HEK293 (cell line): ENCODE results near the gene VEZF1.

Source experiments
- CTCF ChIA-PET: fragments of 350-600 bp; formaldehyde crosslinking; extraction: SDS; loops from one replicate; lab custom pipeline; 2021; ENCODE audit warnings: antibody characterized with exemption; lab: Yijun Ruan, JAX
- POLR2A ChIA-PET: fragments of 300-600 bp; formaldehyde crosslinking; extraction: SDS; loops from one replicate; lab custom pipeline; 2020; ENCODE audit warnings: antibody characterized with exemption, inconsistent platforms; lab: Yijun Ruan, JAX
- H3K27ac ChIP-seq: fragments of 200-500 bp; sonication (Bioruptor generic); 2 replicates; pipeline ENCODE4 v1.5.1; 2014; ENCODE audit warnings: low read depth, low read length, control low read depth, inconsistent platforms; ENCODE audit errors: extremely low read depth
- H3K36me3 ChIP-seq, 2 experiments: fragments of 200-500 bp in 1 of 2; sonication (Bioruptor generic) in 1 of 2; 1 replicate in 1 of 2; 2 replicates in 1 of 2; pipeline ENCODE4 v1.5.1; 2014 to 2017; ENCODE audit warnings: inconsistent platforms in 2 of 2, low read length in 2 of 2; ENCODE audit not compliant: control insufficient read depth in 2 of 2, insufficient read depth in 1 of 2
- H3K4me1 ChIP-seq: fragments of 200-500 bp; sonication (Bioruptor generic); 2 replicates; pipeline ENCODE4 v1.5.1; 2014; ENCODE audit warnings: mild to moderate bottlenecking, low read length, inconsistent platforms; ENCODE audit not compliant: control insufficient read depth, insufficient read depth
- H3K4me3 ChIP-seq: 2 replicates; pipeline ENCODE4 v1.5.1; 2011; ENCODE audit warnings: low read depth, mild to moderate bottlenecking, control low read depth, low read length, moderate library complexity
- H3K9me3 ChIP-seq: fragments of 200-500 bp; sonication (Bioruptor generic); 2 replicates; pipeline ENCODE4 v1.5.1; 2014; ENCODE audit warnings: low read depth, low read length, inconsistent platforms; ENCODE audit not compliant: control insufficient read depth, insufficient read depth
- GLI4 ChIP-seq: fragments of 450-650 bp; formaldehyde crosslinking; IDR thresholded peaks from 2 replicates; pipeline ENCODE4 v1.5.1; 2016; ENCODE audit warnings: missing biosample characterization, missing genetic modification characterization
- GLIS1 ChIP-seq: fragments of 450-650 bp; formaldehyde crosslinking; IDR thresholded peaks from 2 replicates; pipeline ENCODE4 v1.5.1; 2016; ENCODE audit warnings: missing biosample characterization, missing genetic modification characterization
- KLF10 ChIP-seq: fragments of 450-650 bp; IDR thresholded peaks from 2 replicates; pipeline ENCODE4 v1.5.1; 2018; ENCODE audit warnings: missing biosample characterization, mild to moderate bottlenecking, missing genetic modification characterization
- OSR2 ChIP-seq: fragments of 450-650 bp; formaldehyde crosslinking; IDR thresholded peaks from 2 replicates; pipeline ENCODE4 v1.5.1; 2016; ENCODE audit warnings: missing biosample characterization, missing genetic modification characterization
- PRDM10 ChIP-seq: fragments of 450-650 bp; formaldehyde crosslinking; IDR thresholded peaks from 2 replicates; pipeline ENCODE4 v1.5.1; 2016; ENCODE audit warnings: missing biosample characterization, missing genetic modification characterization
- PRDM6 ChIP-seq: fragments of 450-650 bp; formaldehyde crosslinking; IDR thresholded peaks from 2 replicates; pipeline ENCODE4 v1.5.1; 2017; ENCODE audit warnings: missing biosample characterization, missing genetic modification characterization
- SCRT1 ChIP-seq: fragments of 450-650 bp; formaldehyde crosslinking; IDR thresholded peaks from 2 replicates; pipeline ENCODE4 v1.5.1; 2016; ENCODE audit warnings: missing biosample characterization, missing genetic modification characterization, borderline replicate concordance
- SCRT2 ChIP-seq: fragments of 450-650 bp; formaldehyde crosslinking; IDR thresholded peaks from 2 replicates; pipeline ENCODE4 v1.5.1; 2016; ENCODE audit warnings: missing biosample characterization, missing genetic modification characterization
- ZBTB17 ChIP-seq: fragments of 450-650 bp; formaldehyde crosslinking; IDR thresholded peaks from 2 replicates; pipeline ENCODE4 v1.5.1; 2016; ENCODE audit warnings: missing biosample characterization, missing genetic modification characterization
- ZFP69B ChIP-seq: fragments of 450-650 bp; formaldehyde crosslinking; IDR thresholded peaks from 2 replicates; pipeline ENCODE4 v1.5.1; 2016; ENCODE audit warnings: missing biosample characterization, missing genetic modification characterization
- ZNF266 ChIP-seq: fragments of 450-650 bp; formaldehyde crosslinking; IDR thresholded peaks from 2 replicates; pipeline ENCODE4 v1.5.1; 2016; ENCODE audit warnings: missing biosample characterization, missing genetic modification characterization, low read depth
- ZNF423 ChIP-seq: fragments of 450-650 bp; formaldehyde crosslinking; IDR thresholded peaks from 2 replicates; pipeline ENCODE4 v1.5.1; 2016; ENCODE audit warnings: missing biosample characterization, missing genetic modification characterization
- ZNF560 ChIP-seq: fragments of 450-650 bp; formaldehyde crosslinking; IDR thresholded peaks from 2 replicates; pipeline ENCODE4 v1.5.1; 2017; ENCODE audit warnings: missing biosample characterization, missing genetic modification characterization, borderline replicate concordance
- ZNF610 ChIP-seq: fragments of 450-650 bp; formaldehyde crosslinking; IDR thresholded peaks from 2 replicates; pipeline ENCODE4 v1.5.1; 2016; ENCODE audit warnings: missing biosample characterization, missing genetic modification characterization, borderline replicate concordance
- ZNF624 ChIP-seq: fragments of 450-650 bp; formaldehyde crosslinking; IDR thresholded peaks from 2 replicates; pipeline ENCODE4 v1.5.1; 2017; ENCODE audit warnings: missing biosample characterization, missing genetic modification characterization
- ZNF645 ChIP-seq: fragments of 450-650 bp; formaldehyde crosslinking; IDR thresholded peaks from 2 replicates; pipeline ENCODE4; 2016; ENCODE audit warnings: missing biosample characterization, missing genetic modification characterization
- ZNF664 ChIP-seq: fragments of 450-650 bp; formaldehyde crosslinking; IDR thresholded peaks from 2 replicates; pipeline ENCODE4 v1.5.1; 2016; ENCODE audit warnings: missing biosample characterization, missing genetic modification characterization
- ZNF707 ChIP-seq: fragments of 450-650 bp; formaldehyde crosslinking; IDR thresholded peaks from 2 replicates; pipeline ENCODE4 v1.5.1; 2016; ENCODE audit warnings: missing biosample characterization, missing genetic modification characterization
- ZNF830 ChIP-seq: fragments of 450-650 bp; IDR thresholded peaks from 2 replicates; pipeline ENCODE4 v1.5.0; 2018; ENCODE audit warnings: missing biosample characterization, missing genetic modification characterization, low read depth, mild to moderate bottlenecking, moderate library complexity
- TF ChIP-seq, protein P1 (sequence below): fragments of 450-650 bp; formaldehyde crosslinking; IDR thresholded peaks from 2 replicates; pipeline ENCODE4 v1.5.1; 2016; ENCODE audit warnings: missing biosample characterization, missing genetic modification characterization

Gene VEZF1

GRCh38 chr17:57940653-57941329 is 47.3 kb downstream of the VEZF1 start:
- ChIA-PET POLR2A (interaction anchor here (0.6 to 5.0 kb wide), 3 partner anchors 13 to 23 kb away, joined by 3 to 33 read pairs (median 3); partner anchors contain the start of gene CUEDC1), CTCF (interaction anchor here (0.6 to 2.0 kb wide), 5 partner anchors 8 to 684 kb away, joined by 3 to 11 read pairs (median 4); partner anchors contain the start of gene CUEDC1)
- H3K4me1 ChIP-seq, result peaks cover 46% of the 10 kb centered on the region
- no peaks in the 10 kb centered on the region for H3K36me3 ChIP-seq
- peak overlapping the region; percentile 44; the same call in 1 of the 2 replicates for H3K27ac ChIP-seq
- H3K4me3 ChIP-seq, result no peak overlapping the region
- H3K9me3 ChIP-seq, result no peaks in the 10 kb centered on the region
- TF ChIP-seq OSR2 (tag by site-specific recombination) (peak; percentile 26; the same call in 1 of the 2 replicates), PRDM6 (0 out of 2 replicates have a peak, but pooled peaks have one; percentile 21), PRDM10 (0 out of 2 replicates have a peak, but pooled peaks have one; percentile 24), ZNF664 (tag by site-specific recombination) (no peak), GLIS1 (tag by site-specific recombination) (peak; percentile 40), ZNF645 (tag by site-specific recombination) (no peak), SCRT2 (peak; percentile 88)
- TF ChIP-seq, protein P1, sequence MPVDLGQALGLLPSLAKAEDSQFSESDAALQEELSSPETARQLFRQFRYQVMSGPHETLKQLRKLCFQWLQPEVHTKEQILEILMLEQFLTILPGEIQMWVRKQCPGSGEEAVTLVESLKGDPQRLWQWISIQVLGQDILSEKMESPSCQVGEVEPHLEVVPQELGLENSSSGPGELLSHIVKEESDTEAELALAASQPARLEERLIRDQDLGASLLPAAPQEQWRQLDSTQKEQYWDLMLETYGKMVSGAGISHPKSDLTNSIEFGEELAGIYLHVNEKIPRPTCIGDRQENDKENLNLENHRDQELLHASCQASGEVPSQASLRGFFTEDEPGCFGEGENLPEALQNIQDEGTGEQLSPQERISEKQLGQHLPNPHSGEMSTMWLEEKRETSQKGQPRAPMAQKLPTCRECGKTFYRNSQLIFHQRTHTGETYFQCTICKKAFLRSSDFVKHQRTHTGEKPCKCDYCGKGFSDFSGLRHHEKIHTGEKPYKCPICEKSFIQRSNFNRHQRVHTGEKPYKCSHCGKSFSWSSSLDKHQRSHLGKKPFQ, result peak; percentile 87

GRCh38 chr17:57940231-57940630 is 47.8 kb downstream of the VEZF1 start:
- TF ChIP-seq ZFP69B (tag by site-specific recombination) (no peak), ZNF707 (no peak), ZNF266 (tag by site-specific recombination) (no peak), ZBTB17 (tag by site-specific recombination) (peak; percentile 65), KLF10 (no peak), ZNF610 (tag by site-specific recombination) (no peak), ZNF560 (tag by site-specific recombination) (no peak), ZNF624 (no peak), SCRT1 (peak; percentile 47; the same call in 1 of the 2 replicates), ZNF423 (tag by site-specific recombination) (no peak), GLI4 (tag by site-specific recombination) (no peak), SCRT2 (peak; percentile 94), ZNF830 (no peak)
- TF ChIP-seq, all 188 proteins: peak for 3
- H3K9me3 ChIP-seq, result no peaks in the 10 kb centered on the region
- H3K4me1 ChIP-seq, result peaks cover 51% of the 10 kb centered on the region
- H3K27ac ChIP-seq, result no peak overlapping the region
- no peaks in the 10 kb centered on the region for H3K36me3 ChIP-seq
- no peak overlapping the region for H3K4me3 ChIP-seq
- POLR2A ChIA-PET, result interaction anchor here (0.6 to 5.0 kb wide), 7 partner anchors 8 to 67 kb away, joined by 3 to 33 read pairs (median 3); partner anchors contain the start of genes CUEDC1 and SRSF1
- CTCF ChIA-PET, result interaction anchor here (0.6 to 2.0 kb wide), 5 partner anchors 9 to 683 kb away, joined by 3 to 11 read pairs (median 3); no protein-coding TSS in a partner anchor
